Glomerular visceral epithelial cell (primary cell): ENCODE data around the gene HOXB8.

Experiments used
- DNase-seq: peaks from one replicate; pipeline ENCODE4 v3.0.0-alpha.2; 2016; ENCODE audit errors: extremely low spot score

Gene HOXB8

DNA sequence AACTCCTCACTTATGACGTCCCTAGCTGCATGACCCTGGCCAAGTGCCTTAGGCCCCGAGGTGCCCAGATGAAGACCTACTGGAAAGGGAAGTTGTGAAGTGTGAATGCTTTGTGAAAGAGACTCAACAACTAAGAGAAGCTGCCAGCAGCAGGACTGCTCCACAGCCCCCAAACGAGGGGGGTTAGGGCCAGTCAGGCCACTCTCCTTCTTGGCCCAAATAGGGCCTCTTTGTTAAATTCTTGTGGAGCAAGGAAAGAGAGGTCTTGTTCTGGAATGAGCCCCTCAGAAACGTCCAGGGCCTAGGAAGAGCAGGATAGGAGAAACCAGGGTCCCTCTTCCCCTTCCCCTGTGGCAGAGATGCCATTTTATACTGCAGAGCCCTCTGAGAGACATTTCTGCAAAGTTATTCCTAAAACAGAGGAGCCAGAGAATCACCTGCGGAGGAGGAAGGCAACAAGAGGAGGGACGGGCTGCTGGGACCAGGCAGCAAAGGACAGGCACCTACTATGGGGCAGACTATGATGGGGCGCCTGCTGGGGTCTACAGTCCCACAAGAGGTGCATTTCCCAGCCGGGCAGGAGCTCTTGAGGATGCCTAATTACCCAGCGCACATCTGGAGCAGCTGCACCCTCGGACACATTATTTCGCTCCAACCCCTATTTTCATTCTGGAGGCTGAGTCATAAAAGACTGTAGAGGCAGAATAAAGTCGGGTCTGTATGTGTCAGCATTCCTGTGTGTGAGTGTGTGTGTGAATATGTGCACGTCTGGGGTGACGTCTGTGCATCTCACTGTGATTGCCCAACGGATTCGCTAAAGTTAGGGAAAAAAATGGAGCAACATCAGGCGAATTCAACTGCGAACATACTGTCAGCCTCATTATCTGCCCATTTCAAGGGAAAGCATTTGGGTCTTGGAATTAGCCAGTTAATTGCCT, 22.5 kb upstream of the HOXB8 start:
- DNase-seq = peak; percentile 72

- DNase-seq = peak; percentile 59
These were observed 21.3 kb upstream of the HOXB8 start for GRCh38 chr17:48636177-48637018.

- DNase-seq = no peak
These were observed 19.6 kb upstream of the HOXB8 start for GRCh38 chr17:48634493-48635208.

GRCh38 chr17:48633266-48633677, 18.2 kb upstream of the HOXB8 start:
- no peak for DNase-seq

GRCh38 chr17:48632579-48633265, 17.6 kb upstream of the HOXB8 start:
- no peak for DNase-seq

GRCh38 chr17:48631693-48632578, 16.8 kb upstream of the HOXB8 start:
- DNase-seq = no peak

DNA sequence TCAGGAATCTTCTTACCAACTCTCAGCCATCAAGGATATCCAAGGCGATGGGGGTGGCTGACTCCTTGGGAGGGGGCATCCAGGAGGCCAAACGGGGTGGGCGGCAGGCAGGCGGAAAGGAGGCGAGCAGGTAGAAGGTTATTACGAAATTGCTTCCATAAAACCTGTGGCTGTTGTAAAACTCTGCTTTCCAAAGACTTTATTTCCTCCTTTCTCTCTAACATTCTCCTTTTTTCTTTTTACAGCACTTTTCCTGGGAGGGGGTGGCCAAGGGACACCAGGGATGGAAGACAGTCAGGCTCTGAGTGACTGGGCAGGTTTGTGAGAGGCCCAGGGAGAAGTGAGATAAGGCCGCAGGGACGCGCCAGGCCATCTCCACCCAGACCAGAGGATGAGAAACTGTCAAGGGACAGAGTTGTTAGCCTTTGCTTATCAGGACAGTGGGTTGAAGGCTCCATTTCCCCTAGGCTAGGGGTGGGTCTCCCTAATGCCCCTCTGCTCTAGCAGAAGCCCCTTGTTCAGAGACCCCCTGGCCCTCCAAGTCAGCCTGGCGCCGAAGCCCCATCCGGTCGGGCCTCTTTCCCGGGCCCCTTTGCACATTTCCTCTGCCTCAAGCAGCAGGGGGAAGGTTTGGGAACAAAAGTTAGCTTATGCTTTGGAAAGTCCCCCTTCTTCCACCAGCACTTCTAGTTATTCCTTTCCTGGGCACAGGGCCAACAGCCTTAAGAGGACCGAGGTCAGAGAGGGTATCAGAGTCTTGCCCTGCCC, 16.0 kb upstream of the HOXB8 start:
- DNase-seq = no peak

- no peak for DNase-seq
These were observed 15.2 kb upstream of the HOXB8 start for GRCh38 chr17:48630009-48630924.

DNA sequence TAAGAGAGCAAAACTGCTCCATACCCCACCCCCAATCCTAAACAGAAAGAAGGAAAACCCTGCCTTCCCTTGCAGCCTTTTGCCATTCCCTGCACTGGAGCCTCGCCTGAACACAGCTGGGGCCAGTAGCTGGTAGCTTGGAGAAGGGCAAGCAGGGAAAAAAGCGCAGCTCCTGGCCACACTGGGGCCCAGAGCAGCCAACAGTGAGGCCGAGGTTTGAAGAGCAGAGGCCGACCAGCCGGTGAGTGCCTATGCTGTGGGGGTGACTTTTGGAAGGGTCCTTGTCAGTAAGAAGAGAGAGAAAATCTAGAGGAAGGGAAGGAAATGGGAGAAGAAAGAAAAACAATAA, 14.3 kb upstream of the HOXB8 start:
- no peak for DNase-seq

DNA sequence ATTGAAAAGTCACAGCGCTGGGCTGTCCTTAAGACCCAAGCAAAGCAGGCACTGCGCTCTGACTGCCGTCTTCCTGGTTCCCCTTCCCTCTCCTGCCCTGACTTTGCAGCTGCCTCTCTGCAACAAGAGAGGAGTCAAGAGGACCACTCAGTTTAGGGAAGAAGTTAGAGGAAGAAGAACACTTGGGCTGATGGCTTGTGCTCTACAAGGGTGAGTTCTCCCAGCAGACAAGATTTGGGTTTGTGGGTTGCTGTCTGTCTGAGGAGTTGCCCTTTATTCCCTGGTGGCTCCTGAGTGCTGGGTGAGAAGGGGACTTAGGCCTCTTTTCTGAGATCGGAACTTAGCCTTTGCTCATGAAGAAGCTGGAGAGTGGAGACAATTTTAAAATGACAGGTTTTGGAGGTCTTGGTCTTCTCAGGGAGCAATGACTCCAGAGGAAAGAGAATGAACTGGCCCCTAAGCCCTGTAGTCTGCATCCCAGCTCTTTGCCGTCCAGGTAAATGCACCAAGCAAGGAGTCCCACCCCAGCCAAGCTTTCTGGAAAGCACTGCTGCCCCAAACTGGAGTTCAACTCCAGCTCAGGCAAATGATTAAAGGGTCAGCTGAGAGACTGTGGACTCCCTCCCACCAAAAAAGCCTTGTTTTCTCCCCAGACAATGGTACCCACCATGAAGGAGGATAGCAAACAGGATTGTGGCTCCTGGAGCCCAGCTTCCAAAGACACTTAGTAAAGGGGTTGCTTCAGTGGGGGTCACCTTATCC, 13.7 kb upstream of the HOXB8 start:
- DNase-seq = no peak

DNA sequence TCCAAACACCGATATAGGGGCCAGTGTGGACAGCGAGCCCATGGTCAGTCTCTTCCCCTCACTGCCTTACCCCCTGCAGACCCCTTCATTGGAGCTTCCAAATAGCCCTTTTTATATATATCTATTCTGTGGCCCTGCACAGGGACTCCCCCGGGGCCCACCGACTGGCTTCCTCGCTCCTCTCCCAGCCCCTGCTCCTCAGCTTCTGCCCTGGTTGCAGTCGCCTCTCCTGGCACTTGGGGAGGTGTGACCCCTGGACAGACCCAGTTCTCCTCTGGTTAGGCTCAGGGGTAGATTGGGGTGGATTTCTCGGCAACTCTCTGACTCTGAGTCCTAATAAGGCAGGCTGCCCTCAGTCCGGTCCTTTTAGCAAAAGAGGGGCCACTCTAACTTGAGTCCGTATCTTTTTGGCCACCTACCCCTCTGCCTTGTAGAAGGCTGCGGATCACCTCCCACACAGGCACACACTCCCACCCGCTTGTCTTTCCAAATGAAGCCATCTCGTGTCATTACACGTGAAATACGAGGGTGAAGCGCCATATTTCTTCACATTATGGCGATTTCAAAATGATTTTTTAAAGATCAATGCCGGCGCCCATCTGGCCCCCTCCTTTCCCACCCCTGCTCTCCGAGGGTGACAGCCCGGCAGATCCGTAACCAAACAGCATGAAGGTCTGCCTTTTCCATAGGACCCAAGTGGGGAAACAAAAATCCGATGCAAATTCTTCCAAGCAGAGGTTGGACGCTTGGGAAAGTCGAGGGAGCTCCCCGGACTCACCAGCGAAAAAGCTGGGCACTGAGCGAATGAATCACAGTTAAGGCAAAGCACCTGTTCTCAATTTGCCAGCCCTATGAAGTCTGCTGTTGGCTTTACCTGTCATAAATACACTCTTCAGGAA, 12.8 kb upstream of the HOXB8 start:
- DNase-seq = no peak

GRCh38 chr17:48627118-48627597, 12.1 kb upstream of the HOXB8 start:
- no peak for DNase-seq

DNA sequence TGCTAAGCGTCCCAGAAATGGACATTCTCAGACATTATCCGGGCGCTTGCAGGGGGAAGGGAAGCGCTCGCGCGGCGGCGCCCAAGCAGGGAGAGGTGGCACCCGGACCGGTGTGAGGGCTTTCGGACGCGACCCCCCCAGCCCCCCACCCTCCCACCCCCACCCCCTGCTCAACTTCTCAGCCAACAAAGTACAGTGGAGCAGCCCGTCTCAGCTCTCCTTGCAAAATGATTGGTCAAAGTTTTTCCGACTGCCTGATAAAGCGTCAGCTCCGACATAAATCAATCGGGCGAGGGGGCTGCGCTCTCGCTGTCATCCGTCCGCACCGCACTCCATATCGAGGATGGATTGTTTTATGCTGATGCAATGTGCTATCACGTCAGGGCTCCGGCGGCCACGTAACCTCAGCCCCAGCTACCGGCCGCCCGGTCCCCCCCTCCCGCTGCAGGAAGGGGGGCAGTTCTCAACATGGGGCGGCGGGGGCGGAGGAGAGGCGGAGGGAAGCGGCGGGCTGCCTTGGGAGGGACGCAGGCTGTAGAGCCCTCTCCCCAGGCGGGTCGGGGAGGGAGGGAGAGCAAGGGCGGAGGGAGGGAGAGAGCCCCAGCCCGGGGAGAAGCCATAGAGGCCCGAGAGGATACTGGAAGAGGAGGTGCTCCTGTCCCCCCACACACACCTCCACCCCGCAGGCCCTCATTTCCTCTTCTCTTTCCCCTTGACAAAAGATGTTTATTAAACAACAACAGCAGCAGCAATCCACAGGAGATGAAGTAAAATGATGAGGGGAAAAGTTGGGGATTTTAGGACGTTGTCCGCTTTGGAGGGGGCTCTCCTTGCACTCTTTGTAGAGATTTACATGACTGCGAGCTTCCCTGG, 11.4 kb upstream of the HOXB8 start, which contains the start of gene HOXB9:
TSS of gene HOXB9 (minus strand) at position 114 of the 873 bp plus-strand sequence. CDS start at position 25, 89 bp downstream.
- peak; percentile 96 for DNase-seq

DNA sequence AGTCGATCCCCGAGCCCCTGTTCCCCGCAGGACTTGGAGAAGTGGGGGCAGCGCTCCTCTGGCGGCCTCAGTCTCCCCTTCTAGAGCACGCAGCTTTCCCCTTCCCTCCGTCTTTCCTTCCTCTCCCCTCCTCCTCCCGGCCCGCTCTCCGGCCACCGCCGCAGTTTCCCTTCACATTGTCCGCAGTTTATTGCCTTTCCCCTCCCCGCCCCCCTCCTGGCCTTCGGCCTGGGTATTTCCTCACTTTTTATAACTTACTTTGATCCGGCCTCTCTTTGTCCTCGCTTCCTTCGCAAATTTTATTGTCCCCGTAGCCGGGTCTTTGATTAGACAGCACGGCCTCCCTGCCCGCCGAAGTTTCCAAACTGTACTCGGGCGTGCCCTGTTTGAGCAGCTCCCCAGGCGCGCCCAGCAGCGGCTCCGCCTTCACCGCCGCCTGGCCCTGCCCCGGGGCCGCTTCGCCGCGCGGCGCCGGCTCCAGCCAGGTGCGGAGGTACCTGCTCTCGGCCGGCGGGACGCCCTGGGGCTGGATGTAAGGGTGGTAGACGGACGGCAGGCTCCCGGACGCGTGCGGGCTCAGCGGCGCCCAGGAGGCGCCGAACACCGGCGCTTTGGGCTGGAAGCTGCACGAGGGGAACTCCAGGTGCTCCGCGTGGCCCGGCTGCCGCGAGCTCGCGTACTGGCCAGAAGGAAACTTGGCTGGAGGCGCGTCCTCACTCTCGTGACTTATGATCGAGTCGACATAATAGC, 10.6 kb upstream of the HOXB8 start:
- peak; percentile 74 for DNase-seq
